GM12878 (cell line): ENCODE results near the gene PDLIM5. TPM values are rescaled to one million over a fixed set of nuclear protein-coding genes. Genes with fewer than 3 reads are reported as not detected.

ENCODE experiments used
- ATAC-seq: fragments of 200-7000 bp; cut with Tn5 transposase; 3 replicates; pipeline ENCODE4 v1.9.1; 2020; ENCODE audit warnings: mild to moderate bottlenecking, moderate library complexity
- BruUV-seq: library from RNA; stranded (reverse); fragments of 400-500 nt; replicated peaks from 2 replicates; lab custom pipeline; 2021; lab: Mats Ljungman, UMichigan
- CTCF ChIA-PET: fragments of 300-600 bp; sonication (Branson Sonifier 250); formaldehyde crosslinking; extraction: SDS; loops from one replicate; lab custom pipeline; 2021; ENCODE audit warnings: inconsistent platforms; lab: Yijun Ruan, JAX
- POLR2A ChIA-PET: fragments of 350-600 bp; formaldehyde crosslinking; extraction: SDS; loops from one replicate; lab custom pipeline; 2021; ENCODE audit warnings: inconsistent platforms; lab: Charles Lee
- RAD21 ChIA-PET: fragments of 300-600 bp; sonication (Branson Sonifier 250); formaldehyde crosslinking; loops from one replicate; lab custom pipeline; 2023; ENCODE audit warnings: antibody characterized with exemption; ENCODE audit not compliant: unreplicated experiment; lab: Charles Lee
- SMC1A ChIA-PET: fragments of 300-600 bp; sonication (Branson Sonifier 250); formaldehyde crosslinking; loops from one replicate; lab custom pipeline; 2023; ENCODE audit not compliant: unreplicated experiment, uncharacterized antibody; lab: Charles Lee
- DNase-seq: peaks from one replicate; pipeline ENCODE4 v3.0.0-alpha.2; 2011; ENCODE audit warnings: low read depth, low spot score
- FAIRE-seq: peaks from 3 replicates; lab custom pipeline; 2011; peaks lifted over from hg19 to GRCh38; lab: Jason Lieb, UNC
- H2AFZ ChIP-seq: 2 replicates; pipeline ENCODE4 v1.6.0; 2011; ENCODE audit warnings: low read depth, low read length, control low read depth; ENCODE audit not compliant: control insufficient read depth
- H3K27ac ChIP-seq: 2 replicates; pipeline ENCODE4 v1.5.1; 2011; ENCODE audit warnings: control low read depth; ENCODE audit not compliant: control insufficient read depth, insufficient read depth
- H3K27me3 ChIP-seq, 2 experiments: replicated peaks in 1 of 2; 2 replicates each; pipeline versions ENCODE4 v1.6.0 to v1.6.1; 2011; ENCODE audit warnings: low read length in 1 of 2; ENCODE audit not compliant: control insufficient read depth in 2 of 2, insufficient read depth in 2 of 2
- H3K36me3 ChIP-seq, 2 experiments: 2 replicates each; pipeline ENCODE4 v1.5.1; 2011; ENCODE audit warnings: low read length in 1 of 2; ENCODE audit not compliant: control insufficient read depth in 2 of 2, insufficient read depth in 2 of 2
- H3K4me1 ChIP-seq: 2 replicates; pipeline ENCODE4 v1.6.1; 2011; ENCODE audit warnings: mild to moderate bottlenecking, low read length, moderate library complexity, mixed read lengths; ENCODE audit not compliant: control insufficient read depth, insufficient read depth
- H3K4me2 ChIP-seq: 2 replicates; pipeline ENCODE4 v1.6.0; 2011; ENCODE audit warnings: control low read depth; ENCODE audit not compliant: control insufficient read depth, insufficient read depth
- H3K4me3 ChIP-seq: fragments of 200-600 bp; sonication (generic); 2 replicates; pipeline ENCODE4 v1.5.1; 2016
- H3K79me2 ChIP-seq: 2 replicates; pipeline ENCODE4 v1.6.0; 2011; ENCODE audit warnings: low read length; ENCODE audit not compliant: control insufficient read depth, insufficient read depth
- H3K9ac ChIP-seq: 2 replicates; pipeline ENCODE4 v1.8.0; 2011; ENCODE audit warnings: low read length, control low read depth, mixed read lengths; ENCODE audit not compliant: control insufficient read depth, insufficient read depth
- H3K9me3 ChIP-seq: replicated peaks from 3 replicates; pipeline ENCODE4 v1.5.1; 2011; ENCODE audit warnings: mild to moderate bottlenecking, low read length; ENCODE audit not compliant: control insufficient read depth, insufficient read depth
- H4K20me1 ChIP-seq: 2 replicates; pipeline ENCODE4 v1.6.0; 2011; ENCODE audit not compliant: control insufficient read depth, insufficient read depth
- ATF7 ChIP-seq: fragments of 450-650 bp; IDR thresholded peaks from 2 replicates; pipeline ENCODE4 v1.6.1; 2016; ENCODE audit warnings: low read depth, mild to moderate bottlenecking
- BCL3 ChIP-seq: IDR thresholded peaks from 2 replicates; pipeline ENCODE4 v1.6.1; 2011; ENCODE audit warnings: borderline replicate concordance, low read depth, mild to moderate bottlenecking, moderate library complexity, low read length; ENCODE audit not compliant: insufficient read depth, poor library complexity, severe bottlenecking
- CHD1 ChIP-seq: IDR thresholded peaks from 2 replicates; pipeline ENCODE4 v1.6.1; 2012; ENCODE audit warnings: low read depth, low read length, improper control_type of control experiment
- CREM ChIP-seq: IDR thresholded peaks from 2 replicates; pipeline ENCODE4 v1.6.1; 2014; ENCODE audit warnings: antibody characterized with exemption, low read depth
- DPF2 ChIP-seq: fragments of 450-650 bp; IDR thresholded peaks from 2 replicates; pipeline ENCODE4 v1.6.1; 2017; ENCODE audit warnings: mild to moderate bottlenecking
- GATAD2B ChIP-seq: fragments of 450-650 bp; conservative IDR thresholded peaks from 2 replicates; pipeline ENCODE4 v1.6.1; 2017; ENCODE audit warnings: low read depth, mild to moderate bottlenecking, moderate library complexity
- PAX8 ChIP-seq: fragments of 450-650 bp; IDR thresholded peaks from 2 replicates; pipeline ENCODE4 v1.6.1; 2017; ENCODE audit warnings: mild to moderate bottlenecking, moderate library complexity
- SMAD5 ChIP-seq: IDR thresholded peaks from 2 replicates; pipeline ENCODE4 v1.6.1; 2016; ENCODE audit warnings: antibody characterized with exemption, low read depth
- WRNIP1 ChIP-seq: IDR thresholded peaks from 2 replicates; pipeline ENCODE4 v1.6.1; 2011; ENCODE audit warnings: low read depth, low read length, improper control_type of control experiment, borderline replicate concordance
- ZNF592 ChIP-seq: fragments of 450-650 bp; IDR thresholded peaks from 2 replicates; pipeline ENCODE4 v1.6.1; 2017; ENCODE audit warnings: mild to moderate bottlenecking, moderate library complexity
- WGBS: methylation state at CpG from one replicate; pipeline ENCODE4 v1.1.6; 2016; ENCODE audit warnings: low lambda C conversion rate; ENCODE audit not compliant: insufficient replicate concordance, insufficient coverage; ENCODE audit errors: missing lambda C conversion rate; 5-methylcytosine and 5-hydroxymethylcytosine counted together
- in situ Hi-C: fragments of 300-500 bp; cut with MboI; formaldehyde crosslinking; loops from 9 replicates; pipeline ENCODE4 v1.14.3; 2018; ENCODE audit warnings: mixed read lengths
- intact Hi-C: fragments of 100-400 bp; cut with micrococcal nuclease; formaldehyde crosslinking; loops from one replicate; pipeline ENCODE4 v1.14.2; 2022; ENCODE audit not compliant: unreplicated experiment
- polyA plus RNA-seq, 11 experiments: library from polyadenylated mRNA; depleted of rRNA in 4 of 11; unstranded in 6 of 11; stranded (reverse) in 5 of 11; fragments of >200 nt; fragmentation: Nextera tagmentation in 4 of 11; fragmentation: Illumina TruSeq in 1 of 11; extraction: Ambion mirVana in 4 of 11; extraction: Trizol in 1 of 11; gene quantifications; 1 replicate in 1 of 11; 2 replicates in 10 of 11; pipeline versions ENCODE4 v1.2.1 to v1.2.3, GENCODE V29; 2011 to 2016; ENCODE audit warnings: inconsistent platforms in 2 of 11, missing spikeins in 2 of 11, low read depth in 1 of 11
- total RNA-seq, 4 experiments: library from RNA; depleted of rRNA in 3 of 4; stranded (reverse); fragments of >200 nt in 3 of 4; fragmentation: Illumina TruSeq in 1 of 4; extraction: Trizol in 1 of 4; gene quantifications; 2 replicates each; pipeline versions ENCODE4 v1.2.1 to v1.2.3, GENCODE V29; 2013 to 2021
- TF ChIP-seq, protein P1 (sequence below): fragments of 450-650 bp; IDR thresholded peaks from 2 replicates; pipeline ENCODE4 v1.6.1; 2014; ENCODE audit warnings: mild to moderate bottlenecking
- TF ChIP-seq, protein P2 (sequence below): fragments of 450-650 bp; IDR thresholded peaks from 2 replicates; pipeline ENCODE4 v1.6.1; 2017; ENCODE audit warnings: mild to moderate bottlenecking, moderate library complexity

PDLIM5 gene
- total and polyA plus RNA-seq, 10 of the 15 experiments (the other 5 are each of a cell fraction or from before 2014, with no cell fraction given): 10.0 to 52.9 (median 20.7) TPM

GRCh38 chr4:94564252-94564651 lies 112.5 kb downstream of the PDLIM5 start (continued):
- TF ChIP-seq BCL3: no peak
- TF ChIP-seq CREM: no peak

DNA sequence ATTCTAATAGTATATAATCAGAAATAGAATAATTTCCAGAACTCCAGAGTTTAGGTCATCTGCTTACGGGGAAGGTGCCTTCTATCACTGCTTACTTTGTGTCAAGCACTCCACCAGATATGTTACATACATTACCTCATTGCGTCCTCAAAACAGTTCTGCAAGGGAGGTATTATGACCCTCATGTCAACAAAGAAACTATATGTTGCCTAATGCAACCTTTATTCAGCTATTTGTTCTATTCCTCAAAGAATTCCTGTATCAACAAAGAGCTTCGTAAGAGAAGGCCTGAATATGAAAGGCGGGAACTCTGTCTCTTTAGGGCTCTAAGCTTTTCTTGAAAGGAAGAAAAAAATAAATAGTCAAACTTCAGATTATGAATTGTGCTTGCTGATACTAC lies 114.7 kb downstream of the PDLIM5 start:
- Histone ChIP-seq H4K20me1 (no peaks in the 10 kb centered on the region), H3K79me2 (no peaks in the 10 kb centered on the region), H2AFZ (no peak overlapping the region), H3K27ac (no peak overlapping the region), H3K4me1 (no peaks in the 10 kb centered on the region), H3K9me3 (no peaks in the 10 kb centered on the region), H3K4me3 (no peak overlapping the region), H3K4me2 (no peak overlapping the region), H3K36me3 (no peaks in the 10 kb centered on the region), H3K27me3 (no peaks in the 10 kb centered on the region), H3K9ac (no peak overlapping the region)
- no TSS peak for BruUV-seq
- ChIA-PET CTCF (interaction anchor here (1.5 kb wide), 1 partner anchor 159 kb away, joined by 5 read pairs; no protein-coding TSS in a partner anchor), POLR2A (no interaction called here), RAD21 (no interaction called here), SMC1A (interaction anchor here (0.7 to 1.0 kb wide), 3 partner anchors 21 to 934 kb away, joined by 3 to 4 read pairs (median 3); no protein-coding TSS in a partner anchor)
- 84% methylated on average over 4 of the region's 4 CpGs for WGBS
- no peak for ATAC-seq
- in situ Hi-C loops: no loop called here
- no peak for DNase-seq
- intact Hi-C loops: no loop called here
- FAIRE-seq: no peak
- TF ChIP-seq CHD1 (no peak), GATAD2B (no peak), ATF7 (no peak), SMAD5 (no peak), ZNF592 (no peak), PAX8 (no peak), WRNIP1 (no peak), DPF2 (no peak)
- TF ChIP-seq, protein P1, sequence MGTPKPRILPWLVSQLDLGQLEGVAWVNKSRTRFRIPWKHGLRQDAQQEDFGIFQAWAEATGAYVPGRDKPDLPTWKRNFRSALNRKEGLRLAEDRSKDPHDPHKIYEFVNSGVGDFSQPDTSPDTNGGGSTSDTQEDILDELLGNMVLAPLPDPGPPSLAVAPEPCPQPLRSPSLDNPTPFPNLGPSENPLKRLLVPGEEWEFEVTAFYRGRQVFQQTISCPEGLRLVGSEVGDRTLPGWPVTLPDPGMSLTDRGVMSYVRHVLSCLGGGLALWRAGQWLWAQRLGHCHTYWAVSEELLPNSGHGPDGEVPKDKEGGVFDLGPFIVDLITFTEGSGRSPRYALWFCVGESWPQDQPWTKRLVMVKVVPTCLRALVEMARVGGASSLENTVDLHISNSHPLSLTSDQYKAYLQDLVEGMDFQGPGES: no peak
- TF ChIP-seq, protein P2, sequence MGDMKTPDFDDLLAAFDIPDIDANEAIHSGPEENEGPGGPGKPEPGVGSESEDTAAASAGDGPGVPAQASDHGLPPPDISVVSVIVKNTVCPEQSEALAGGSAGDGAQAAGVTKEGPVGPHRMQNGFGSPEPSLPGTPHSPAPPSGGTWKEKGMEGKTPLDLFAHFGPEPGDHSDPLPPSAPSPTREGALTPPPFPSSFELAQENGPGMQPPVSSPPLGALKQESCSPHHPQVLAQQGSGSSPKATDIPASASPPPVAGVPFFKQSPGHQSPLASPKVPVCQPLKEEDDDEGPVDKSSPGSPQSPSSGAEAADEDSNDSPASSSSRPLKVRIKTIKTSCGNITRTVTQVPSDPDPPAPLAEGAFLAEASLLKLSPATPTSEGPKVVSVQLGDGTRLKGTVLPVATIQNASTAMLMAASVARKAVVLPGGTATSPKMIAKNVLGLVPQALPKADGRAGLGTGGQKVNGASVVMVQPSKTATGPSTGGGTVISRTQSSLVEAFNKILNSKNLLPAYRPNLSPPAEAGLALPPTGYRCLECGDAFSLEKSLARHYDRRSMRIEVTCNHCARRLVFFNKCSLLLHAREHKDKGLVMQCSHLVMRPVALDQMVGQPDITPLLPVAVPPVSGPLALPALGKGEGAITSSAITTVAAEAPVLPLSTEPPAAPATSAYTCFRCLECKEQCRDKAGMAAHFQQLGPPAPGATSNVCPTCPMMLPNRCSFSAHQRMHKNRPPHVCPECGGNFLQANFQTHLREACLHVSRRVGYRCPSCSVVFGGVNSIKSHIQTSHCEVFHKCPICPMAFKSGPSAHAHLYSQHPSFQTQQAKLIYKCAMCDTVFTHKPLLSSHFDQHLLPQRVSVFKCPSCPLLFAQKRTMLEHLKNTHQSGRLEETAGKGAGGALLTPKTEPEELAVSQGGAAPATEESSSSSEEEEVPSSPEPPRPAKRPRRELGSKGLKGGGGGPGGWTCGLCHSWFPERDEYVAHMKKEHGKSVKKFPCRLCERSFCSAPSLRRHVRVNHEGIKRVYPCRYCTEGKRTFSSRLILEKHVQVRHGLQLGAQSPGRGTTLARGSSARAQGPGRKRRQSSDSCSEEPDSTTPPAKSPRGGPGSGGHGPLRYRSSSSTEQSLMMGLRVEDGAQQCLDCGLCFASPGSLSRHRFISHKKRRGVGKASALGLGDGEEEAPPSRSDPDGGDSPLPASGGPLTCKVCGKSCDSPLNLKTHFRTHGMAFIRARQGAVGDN: no peak
